Right cardiac atrium (tissue), 5 donors: Measurements from ENCODE around the gene WWOX. TPM values are rescaled to one million over a fixed set of nuclear protein-coding genes. Genes with fewer than 3 reads are reported as not detected.

Source experiments
- ATAC-seq, 2 donors: fragments of 200-7000 bp; cut with Tn5 transposase; one replicate each; pipeline versions ENCODE4 v1.8.0 to v1.9.1; 2020; ENCODE audit warnings: moderate library complexity in 2 of 2, mild to moderate bottlenecking in 1 of 2
- DNase-seq, 3 donors: peaks; one replicate each; pipeline ENCODE4 v3.0.0-alpha.2; 2020
- H3K27ac ChIP-seq: one replicate; pipeline ENCODE4 v1.5.1; 2013; ENCODE audit warnings: mild to moderate bottlenecking, low read length, control low read depth, moderate library complexity
- H3K27me3 ChIP-seq: one replicate; pipeline ENCODE4 v1.6.1; 2013; ENCODE audit not compliant: control insufficient read depth, insufficient read depth
- H3K4me1 ChIP-seq: one replicate; pipeline ENCODE4 v1.6.1; 2013; ENCODE audit warnings: low read length; ENCODE audit not compliant: control insufficient read depth, insufficient read depth
- H3K4me3 ChIP-seq: one replicate; pipeline ENCODE4 v1.5.1; 2013; ENCODE audit warnings: low read length, control low read depth
- H3K9me3 ChIP-seq: one replicate; pipeline ENCODE4 v1.6.1; 2013; ENCODE audit warnings: low read length; ENCODE audit not compliant: control insufficient read depth
- WGBS: extraction: QIAGEN DNeasy Blood & Tissue Kit; methylation state at CpG from one replicate; pipeline ENCODE4 v1.1.7; 2013; 5-methylcytosine and 5-hydroxymethylcytosine counted together
- intact Hi-C, 4 donors: fragments of 100-400 bp; cut with DNase I; formaldehyde crosslinking; loops; one replicate each; pipeline versions ENCODE4 v1.11.0 to v1.14.0; 2022 to 2023
- polyA plus RNA-seq: library from polyadenylated mRNA; stranded (reverse); fragments of 200-250 nt; gene quantifications from one replicate; pipeline ENCODE4 v1.2.3, GENCODE V29; 2013
- total RNA-seq, 4 donors: library from RNA; stranded (reverse); fragmentation: NEBNext Ultra II Directional; extraction: Animal tissue kit (Norgen Biotek cat#: 25700); gene quantifications; one replicate each; pipeline ENCODE4 v1.2.1, GENCODE V29; 2021
- donor health status: healthy with polysubstance abuse.
- donor health status: DM: no; HTN: yes; CAD: no.
- donor health status: DM: no; HTN: no; CAD: no.
- donor health status: DM: no; HTN: yes; CAD: no; lungs with severe emphysema.
- donor health status: DM: yes; HTN: yes; CAD: no.

The WWOX gene
- total and polyA plus RNA-seq, 5 donors: 6.0 to 14.9 (median 13.1) TPM

DNA sequence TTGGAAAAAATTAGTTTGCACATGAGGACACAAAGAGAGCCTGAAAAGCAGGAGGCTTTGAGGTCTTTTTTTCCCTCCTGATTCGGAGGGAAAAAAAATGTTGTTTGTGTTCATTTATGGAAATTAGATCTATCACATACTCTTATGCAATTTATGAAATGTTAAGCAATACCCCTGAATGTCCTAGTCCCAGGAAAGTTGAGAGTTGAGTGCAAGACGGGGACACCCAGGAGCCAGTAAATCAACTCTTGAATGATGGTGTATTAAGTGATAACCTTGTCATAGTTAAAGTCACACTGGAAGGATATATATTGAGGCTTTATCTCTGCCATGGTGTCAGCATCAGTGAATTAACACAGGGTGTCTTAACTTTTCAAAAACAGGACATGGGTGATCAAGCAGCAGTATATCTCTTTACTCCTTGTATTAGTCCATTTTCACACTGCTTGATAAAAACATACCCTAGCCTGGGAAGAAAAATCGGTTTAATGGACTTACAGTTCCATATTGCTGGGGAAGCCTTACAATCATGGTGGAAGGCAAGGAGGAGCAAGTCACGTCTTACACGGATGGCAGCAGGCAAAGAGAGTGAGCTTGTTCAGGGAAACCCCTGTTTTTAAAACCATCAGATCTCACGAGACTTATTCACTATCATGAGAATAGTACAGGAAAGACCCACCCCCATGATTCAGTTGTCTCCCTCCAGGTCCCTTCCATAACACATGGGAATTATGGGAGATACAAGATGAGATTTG lies 1032.0 kb downstream of the WWOX start:
- ATAC-seq (no peak), DNase-seq (no peak)
- intact Hi-C loops: no loop called here
- no peaks in the 10 kb centered on the region for H3K4me1 ChIP-seq
- no peak overlapping the region for H3K4me3 ChIP-seq
- 92% methylated on average over 6 of the region's 6 CpGs for WGBS
- no peaks in the 10 kb centered on the region for H3K27me3 ChIP-seq
- H3K27ac ChIP-seq: no peak overlapping the region
- H3K9me3 ChIP-seq: no peaks in the 10 kb centered on the region

- 62% methylated on average over 3 of the region's 3 CpGs for WGBS
- H3K4me1 ChIP-seq: no peaks in the 10 kb centered on the region
- ATAC-seq (peak; percentile 53 to 90), DNase-seq (peak; percentile 44 to 81 (median 76))
- H3K27ac ChIP-seq: no peak overlapping the region
- no peaks in the 10 kb centered on the region for H3K9me3 ChIP-seq
- H3K4me3 ChIP-seq: no peak overlapping the region
- H3K27me3 ChIP-seq: no peaks in the 10 kb centered on the region
- intact Hi-C loops: no loop called here
Measured at GRCh38 chr16:79132701-79133100, 1033.2 kb downstream of the WWOX start.

DNA sequence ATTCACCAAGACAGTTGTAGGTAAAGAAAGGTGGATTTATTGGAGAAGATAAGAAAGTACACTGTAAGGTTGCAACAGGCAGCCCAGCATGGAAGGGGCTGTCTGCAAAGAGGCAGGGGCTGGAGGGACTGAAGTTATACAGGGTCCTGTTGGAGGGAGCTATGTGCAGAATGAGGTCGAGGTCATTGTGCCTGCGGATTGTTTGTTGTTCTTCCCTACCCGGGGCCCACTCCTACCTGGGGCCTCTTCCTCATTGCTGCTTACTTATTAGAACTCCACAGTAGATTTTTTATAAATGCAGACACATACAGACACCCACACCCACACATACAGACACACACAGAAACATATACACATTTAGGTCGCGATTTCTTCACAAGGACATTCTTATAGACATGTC lies 1034.8 kb downstream of the WWOX start:
- intact Hi-C loops: no loop called here
- no peak for ATAC-seq
- no peak overlapping the region for H3K4me3 ChIP-seq
- no peaks in the 10 kb centered on the region for H3K27me3 ChIP-seq
- no peaks in the 10 kb centered on the region for H3K4me1 ChIP-seq
- WGBS: 79% methylated on average over 5 of the region's 5 CpGs
- DNase-seq: no peak
- H3K9me3 ChIP-seq: no peaks in the 10 kb centered on the region
- no peak overlapping the region for H3K27ac ChIP-seq

DNA sequence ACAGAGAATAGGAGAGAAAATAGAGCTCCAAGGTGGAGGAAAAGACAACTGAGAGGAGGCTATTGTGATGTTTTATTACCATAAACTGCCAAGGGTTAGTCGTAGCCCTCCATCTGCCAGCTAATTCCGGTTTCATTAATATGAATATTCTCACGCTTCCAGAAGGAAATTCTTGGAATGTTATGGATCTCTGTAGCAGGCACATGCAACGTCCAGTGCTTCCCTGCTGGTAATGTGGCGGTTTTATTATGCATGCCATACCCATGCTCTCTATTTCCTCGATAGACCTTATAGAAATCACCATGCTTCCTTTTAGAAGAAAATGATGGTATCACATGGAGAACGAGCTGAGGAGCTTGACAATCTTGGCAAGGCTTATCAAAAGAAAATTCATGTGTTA lies 1037.5 kb downstream of the WWOX start:
- WGBS: 78% methylated on average over 7 of the region's 7 CpGs

DNA sequence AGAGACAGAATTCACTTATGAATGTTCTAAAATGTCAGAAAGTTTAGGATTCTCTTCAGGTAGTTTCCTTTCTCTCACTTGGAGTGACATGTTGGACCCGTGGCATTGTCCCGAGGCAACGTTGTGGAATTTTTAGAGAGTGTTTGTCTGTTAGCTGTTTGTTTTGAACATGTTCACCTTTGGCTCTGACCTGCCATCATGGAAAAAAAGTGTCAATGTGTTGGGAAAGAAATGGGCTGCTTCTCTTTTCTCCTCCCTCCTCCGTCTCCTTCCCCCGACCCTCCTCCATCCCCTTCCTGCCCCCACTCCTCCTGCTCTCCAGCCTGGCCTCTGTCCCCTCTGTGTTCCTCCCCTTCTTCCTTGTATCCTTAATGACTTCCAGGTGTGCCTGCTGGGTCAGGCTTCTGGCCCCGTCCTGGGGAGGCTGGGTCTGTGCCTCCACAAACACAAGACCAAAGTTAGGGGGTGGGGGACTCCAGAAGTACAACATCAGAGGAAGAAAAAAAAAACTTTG lies 1038.0 kb downstream of the WWOX start:
- ATAC-seq: no peak
- no peaks in the 10 kb centered on the region for H3K4me1 ChIP-seq
- WGBS: 56% methylated on average over 6 of the region's 6 CpGs
- no peaks in the 10 kb centered on the region for H3K27me3 ChIP-seq
- no peaks in the 10 kb centered on the region for H3K9me3 ChIP-seq
- no peak for DNase-seq
- no peak overlapping the region for H3K4me3 ChIP-seq
- no peak overlapping the region for H3K27ac ChIP-seq
- intact Hi-C loops: no loop called here

More for the DNA sequence above, 1037.5 kb downstream of the WWOX start:
- ATAC-seq: no peak
- Histone ChIP-seq H3K27ac (no peak overlapping the region), H3K27me3 (no peaks in the 10 kb centered on the region), H3K4me1 (no peaks in the 10 kb centered on the region), H3K9me3 (no peaks in the 10 kb centered on the region), H3K4me3 (no peak overlapping the region)
- DNase-seq: no peak
- intact Hi-C loops: no loop called here

- no peaks in the 10 kb centered on the region for H3K9me3 ChIP-seq
- H3K27me3 ChIP-seq: no peaks in the 10 kb centered on the region
- 70% methylated on average over 7 of the region's 7 CpGs for WGBS
- no peak overlapping the region for H3K4me3 ChIP-seq
- H3K4me1 ChIP-seq: no peaks in the 10 kb centered on the region
- no peak for ATAC-seq
- intact Hi-C loops: no loop called here
- peak in 2 of 3 donors; percentile 55 to 56 for DNase-seq
- H3K27ac ChIP-seq: no peak overlapping the region
Measured at GRCh38 chr16:79139799-79140198, 1040.3 kb downstream of the WWOX start.

- Histone ChIP-seq H3K4me1 (no peaks in the 10 kb centered on the region), H3K27ac (no peak overlapping the region), H3K9me3 (no peaks in the 10 kb centered on the region), H3K4me3 (no peak overlapping the region), H3K27me3 (no peaks in the 10 kb centered on the region)
- intact Hi-C loops: no loop called here
- DNase-seq (no peak), ATAC-seq (no peak)
- 94% methylated on average over 2 of the region's 2 CpGs for whole genome bisulfite sequencing
Measured at GRCh38 chr16:79143026-79143425, 1043.6 kb downstream of the WWOX start.

- DNase-seq (no peak), ATAC-seq (no peak)
- Histone ChIP-seq H3K9me3 (no peaks in the 10 kb centered on the region), H3K4me1 (no peaks in the 10 kb centered on the region), H3K27me3 (no peaks in the 10 kb centered on the region), H3K27ac (no peak overlapping the region), H3K4me3 (no peak overlapping the region)
- intact Hi-C loops: no loop called here
- WGBS: 69% methylated on average over 1 of the region's 1 CpG
Measured at GRCh38 chr16:79150151-79150550, 1050.7 kb downstream of the WWOX start.

DNA sequence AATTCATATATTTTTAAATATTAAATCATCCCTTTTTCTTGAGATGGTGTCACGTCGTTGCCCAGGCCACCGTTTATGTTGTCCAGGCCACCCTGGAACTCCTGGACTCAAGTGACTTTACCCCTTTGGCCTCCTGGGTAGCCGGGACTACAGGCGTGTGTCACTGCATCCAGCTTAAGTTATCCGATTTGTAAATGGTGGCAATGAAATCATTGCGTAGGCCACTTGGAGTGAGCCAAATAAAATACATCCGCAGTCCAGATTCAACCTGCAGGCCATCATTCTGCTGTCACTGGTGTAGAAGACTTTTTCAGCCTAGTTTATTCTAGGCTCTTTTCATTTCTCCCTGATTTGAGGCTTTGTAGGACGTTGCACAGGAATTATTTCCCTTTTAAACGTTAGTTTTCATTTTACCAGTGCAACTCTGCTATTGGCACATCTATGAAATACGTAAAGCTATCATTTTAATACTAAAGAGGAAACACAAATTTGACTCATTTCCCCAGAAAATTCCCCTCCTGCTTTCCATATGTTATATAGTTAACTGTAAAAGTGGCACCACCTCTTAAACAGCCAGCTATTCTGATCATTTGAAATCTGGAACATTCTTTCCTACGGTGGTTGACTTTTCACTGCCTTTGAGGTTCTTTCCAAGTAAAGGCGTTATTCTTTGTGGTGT lies 1051.3 kb downstream of the WWOX start:
- H3K4me1 ChIP-seq: no peaks in the 10 kb centered on the region
- H3K4me3 ChIP-seq: no peak overlapping the region
- H3K9me3 ChIP-seq: no peaks in the 10 kb centered on the region
- WGBS: 64% methylated on average over 13 of the region's 13 CpGs
- ATAC-seq: peak in 1 of 2 donors; percentile 51
- no peak overlapping the region for H3K27ac ChIP-seq
- no peaks in the 10 kb centered on the region for H3K27me3 ChIP-seq
- intact Hi-C loops: no loop called here
- no peak for DNase-seq

DNA sequence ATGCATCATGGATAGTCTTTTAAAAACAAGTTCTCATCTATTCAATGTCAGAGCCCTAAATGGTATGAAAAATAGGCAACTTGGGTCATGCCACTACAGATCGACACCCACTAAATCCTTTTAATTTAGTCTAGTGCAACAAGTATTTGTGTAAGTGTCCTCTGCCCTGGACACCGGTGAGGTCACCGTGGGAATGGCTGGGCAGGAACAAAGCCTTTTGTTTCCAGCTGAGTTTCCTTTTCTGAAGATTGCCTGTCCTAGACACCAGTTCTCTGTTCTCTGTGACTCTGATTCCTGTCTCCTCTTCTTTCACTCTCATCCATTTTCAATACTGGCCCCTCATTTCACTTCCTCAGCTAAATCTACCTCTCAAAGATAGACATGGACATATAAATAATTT lies 1054.6 kb downstream of the WWOX start:
- no peak overlapping the region for H3K4me3 ChIP-seq
- no peaks in the 10 kb centered on the region for H3K9me3 ChIP-seq
- WGBS: 68% methylated on average over 3 of the region's 3 CpGs
- intact Hi-C loops: no loop called here
- ATAC-seq (no peak), DNase-seq (no peak)
- H3K4me1 ChIP-seq: no peaks in the 10 kb centered on the region
- no peak overlapping the region for H3K27ac ChIP-seq
- no peaks in the 10 kb centered on the region for H3K27me3 ChIP-seq

DNA sequence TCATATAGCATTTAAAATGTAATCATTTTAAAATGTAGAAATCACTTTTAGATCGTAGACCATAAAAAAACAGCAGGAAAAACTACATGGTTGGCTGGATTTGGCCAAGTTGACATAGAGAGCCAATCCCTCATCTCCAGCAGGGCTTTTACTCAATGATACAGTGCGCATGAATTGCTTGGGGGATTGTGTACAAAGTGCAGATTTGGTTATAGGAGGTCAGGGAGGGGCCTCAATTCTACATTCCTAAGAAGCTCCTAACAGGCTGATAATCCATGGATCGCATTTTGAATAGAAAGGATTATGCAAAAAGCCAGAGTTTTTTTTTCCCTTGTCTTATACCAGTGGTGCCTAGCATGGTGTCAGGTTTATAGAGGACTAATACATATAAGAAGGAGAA lies 1056.0 kb downstream of the WWOX start:
- Histone ChIP-seq H3K4me1 (no peaks in the 10 kb centered on the region), H3K9me3 (no peaks in the 10 kb centered on the region), H3K27me3 (no peaks in the 10 kb centered on the region), H3K4me3 (no peak overlapping the region), H3K27ac (no peak overlapping the region)
- no peak for ATAC-seq
- intact Hi-C loops: no loop called here
- 99% methylated on average over 3 of the region's 3 CpGs for WGBS
- no peak for DNase-seq
